Measurements from ENCODE around the gene UBAC2.

UBAC2 gene

GRCh38 chr13:99316224-99316623 lies 115.6 kb downstream of the UBAC2 start:
- no peak for DNase-seq

- DNase-seq: peak; percentile 82
Observed at GRCh38 chr13:99316657-99317256, 116.1 kb downstream of the UBAC2 start.

DNA sequence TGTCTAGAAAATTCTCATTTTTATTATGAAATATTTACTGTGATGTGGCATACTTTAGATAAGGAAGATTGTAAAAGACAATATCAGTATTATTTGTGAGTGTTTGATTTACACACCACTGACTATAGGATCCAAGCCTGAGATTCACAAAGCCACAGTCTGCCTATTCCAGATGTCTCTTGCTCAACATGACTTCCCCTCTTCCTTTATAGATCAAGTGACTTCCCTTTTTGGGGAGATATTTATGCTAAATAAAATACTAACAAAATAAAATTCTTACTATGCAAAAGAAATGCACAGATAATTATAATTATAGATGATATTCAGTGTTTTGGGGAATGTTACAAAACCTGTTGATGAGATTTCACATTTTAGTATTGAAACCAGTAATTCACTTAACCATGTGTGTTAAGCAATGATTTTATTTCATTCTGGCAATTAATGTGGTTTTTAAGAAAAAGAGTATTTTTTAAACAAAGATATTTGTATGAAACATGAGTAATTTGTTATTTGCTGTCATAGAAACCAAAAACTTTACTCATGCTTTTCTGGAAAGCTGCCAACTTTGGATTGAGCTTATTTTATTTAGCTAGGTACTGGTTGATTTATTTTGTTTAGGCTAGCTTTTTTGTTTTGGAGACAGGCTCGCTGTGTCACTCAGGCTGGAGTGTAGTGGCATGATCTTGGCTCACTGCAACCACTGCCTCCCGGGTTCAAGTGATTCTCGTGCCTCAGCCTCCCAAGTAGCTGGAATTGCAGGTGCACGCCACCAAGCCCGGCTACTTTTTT lies 120.2 kb downstream of the UBAC2 start:
- DNase-seq: no peak

DNA sequence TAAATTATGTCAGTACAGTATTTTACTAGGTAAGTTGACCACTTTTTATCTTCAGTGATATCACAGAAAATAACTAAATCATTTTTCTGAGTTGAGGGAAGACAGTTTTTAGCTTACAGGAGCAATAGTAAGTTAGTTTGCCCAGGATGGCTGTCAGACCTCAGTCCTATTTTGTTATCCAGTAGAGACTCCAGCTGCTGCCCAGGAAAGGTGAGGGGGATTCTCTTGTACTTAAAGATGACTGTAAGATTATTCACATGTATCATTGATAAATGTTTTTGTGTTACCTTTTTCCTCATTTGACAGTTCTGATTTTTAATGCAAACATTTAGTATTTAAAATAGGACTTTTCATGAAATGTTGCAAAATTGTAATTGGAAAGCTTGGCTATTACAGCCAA lies 121.1 kb downstream of the UBAC2 start:
- DNase-seq: no peak

DNA sequence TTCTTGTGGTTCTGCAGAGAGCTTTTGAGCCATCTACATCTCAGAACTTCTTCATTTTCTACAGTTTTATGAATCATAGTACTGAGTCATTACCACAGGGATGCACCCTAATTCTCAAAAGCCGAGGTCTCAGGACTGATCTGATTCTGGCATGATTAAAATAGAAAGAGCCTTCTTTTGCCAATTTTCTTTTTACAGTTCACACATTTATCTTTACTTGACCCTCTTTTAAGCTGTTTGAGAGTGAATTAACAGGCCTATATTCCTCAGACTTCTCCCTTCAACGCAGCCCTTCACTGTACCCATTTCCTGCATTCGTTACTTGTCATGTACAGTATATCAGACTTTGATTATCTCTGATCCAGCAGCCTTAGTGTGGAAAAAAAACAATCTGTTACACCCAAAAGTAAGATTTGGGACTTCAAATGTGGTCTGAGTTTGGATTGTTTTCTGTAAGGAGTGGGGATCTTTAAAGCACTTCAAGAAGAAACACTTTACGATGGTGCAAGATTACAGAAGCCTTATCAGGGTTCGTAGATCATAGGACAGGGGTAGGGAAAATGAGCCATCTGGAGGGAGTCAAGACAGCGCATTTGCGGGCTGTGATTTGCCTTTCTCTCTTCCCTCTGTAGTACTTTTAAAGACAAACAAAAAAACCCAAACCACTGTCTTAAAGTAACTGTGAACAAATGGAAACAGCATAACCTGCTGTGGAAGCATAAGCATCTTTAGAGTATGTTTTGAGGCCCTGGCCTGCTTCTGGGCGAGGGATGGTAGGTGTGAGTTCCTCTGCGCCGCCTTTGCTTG lies 121.8 kb downstream of the UBAC2 start:
- DNase-seq: no peak

DNA sequence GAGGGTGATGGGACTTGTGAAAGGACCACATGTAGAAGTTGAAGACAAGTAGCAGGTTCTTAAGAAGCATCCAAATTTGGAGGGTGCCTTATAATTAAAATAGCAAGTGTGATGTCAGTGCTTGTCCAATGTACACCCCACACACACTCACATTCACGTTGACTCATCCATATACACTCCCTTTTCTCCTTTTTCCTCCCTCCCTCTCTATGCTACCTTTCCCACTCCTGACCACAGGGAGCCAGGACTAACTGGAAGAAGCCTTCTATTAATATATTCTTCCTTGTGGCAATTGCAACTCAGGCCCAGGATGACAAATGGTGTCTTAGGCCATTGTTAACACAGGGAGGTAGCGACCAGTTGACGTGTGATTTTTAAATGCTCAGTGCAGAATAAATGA lies 122.8 kb downstream of the UBAC2 start:
- no peak for DNase-seq

DNA sequence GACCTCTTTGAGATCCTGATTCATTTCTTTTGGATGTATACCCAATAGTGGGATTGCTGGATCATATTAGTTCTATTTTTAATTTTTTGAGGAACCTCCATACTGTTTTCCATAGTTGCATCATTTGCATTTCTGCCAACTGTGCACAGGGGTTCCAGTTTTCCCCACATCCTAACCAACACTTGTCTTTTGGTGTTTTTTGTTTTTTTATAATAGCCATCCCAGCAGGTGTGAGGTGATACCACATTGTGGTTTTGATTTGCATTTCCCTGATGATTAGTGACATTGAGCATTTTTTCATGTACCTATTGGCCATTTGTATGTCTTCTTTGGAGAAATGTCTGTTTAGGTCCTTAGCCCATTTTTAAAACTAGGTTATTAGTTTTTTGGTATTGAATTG lies 125.4 kb downstream of the UBAC2 start:
- no peak for DNase-seq

- DNase-seq: no peak
Observed at GRCh38 chr13:99327126-99327525, 126.5 kb downstream of the UBAC2 start.

DNA sequence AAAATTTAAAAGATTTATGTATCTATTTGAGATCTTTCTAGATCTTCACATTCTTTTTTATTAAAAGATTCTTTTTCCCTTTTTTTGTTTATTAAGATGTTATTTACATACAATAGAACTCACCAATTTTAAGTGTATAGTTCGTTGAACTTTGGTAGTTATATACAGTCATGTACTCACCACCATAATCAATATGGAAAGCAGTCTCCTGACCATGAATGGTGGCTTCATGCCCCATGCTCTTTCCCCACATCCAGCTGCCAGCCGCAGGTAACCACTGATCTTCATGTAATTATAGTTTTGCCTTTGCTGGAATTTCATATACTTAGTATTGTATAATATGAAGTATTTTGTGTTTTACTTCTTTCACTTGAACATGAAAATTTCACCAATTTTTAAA lies 127.1 kb downstream of the UBAC2 start:
- DNase-seq: no peak

DNA sequence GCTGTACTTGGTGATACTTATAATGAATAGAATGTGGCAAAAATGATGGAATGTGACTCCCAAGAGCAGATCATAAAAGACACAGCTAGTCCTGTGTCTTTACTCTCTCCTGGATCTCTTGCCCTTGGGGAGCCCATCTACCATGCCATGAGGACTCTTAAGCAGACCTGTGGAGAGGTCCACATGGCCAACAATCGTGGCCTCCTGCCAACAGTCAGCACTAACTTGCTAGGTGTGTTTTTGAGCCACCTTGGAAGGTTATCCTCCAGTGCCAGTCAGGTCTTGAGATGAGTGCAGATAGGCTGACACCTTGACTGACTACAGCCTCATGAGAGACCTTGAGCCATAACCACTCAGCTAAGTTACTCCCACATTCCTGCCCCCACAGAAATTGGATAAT lies 128.8 kb downstream of the UBAC2 start:
- DNase-seq: no peak

DNA sequence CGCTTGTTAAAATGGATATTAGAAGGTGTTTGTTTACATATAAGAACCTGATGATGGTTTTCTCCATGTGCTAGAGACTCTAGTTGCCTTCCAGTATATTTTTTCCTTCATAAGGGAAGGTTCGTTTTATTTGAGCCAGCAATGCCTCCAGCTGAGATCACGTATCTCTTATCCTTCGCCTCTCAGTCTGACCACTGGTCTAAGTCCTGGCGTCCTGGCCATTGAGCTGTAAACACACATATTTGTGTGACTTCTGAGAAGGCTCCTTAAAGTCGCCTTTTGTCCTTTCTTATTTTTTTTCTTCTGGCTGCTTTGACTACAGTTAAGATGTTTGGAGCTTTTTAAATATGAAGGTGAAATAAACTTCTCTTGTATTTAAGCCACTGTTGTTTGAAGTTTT lies 130.3 kb downstream of the UBAC2 start:
- DNase-seq: no peak

GRCh38 chr13:99331881-99332293 lies 131.2 kb downstream of the UBAC2 start:
- DNase-seq: no peak

DNA sequence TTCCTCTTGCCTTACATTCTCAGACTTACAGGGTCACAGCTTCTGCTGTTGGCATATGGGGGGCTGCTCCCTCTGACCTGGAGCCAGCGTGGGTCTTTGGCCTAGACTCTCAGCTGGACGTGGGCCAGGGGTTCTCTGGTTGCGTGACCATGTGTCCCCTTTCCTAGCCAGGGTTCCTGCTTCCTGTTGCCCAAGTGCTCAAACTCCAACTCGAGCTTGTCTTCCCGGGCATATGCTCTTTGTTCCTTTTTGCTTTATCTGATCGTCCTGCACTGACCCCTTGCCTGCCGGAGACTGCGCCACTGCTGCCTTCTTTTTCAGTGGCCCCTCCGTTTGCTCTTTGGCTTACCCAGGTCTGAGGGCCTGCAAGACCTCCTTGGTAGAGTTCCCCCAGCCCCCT lies 131.8 kb downstream of the UBAC2 start:
- DNase-seq: no peak

- no peak for DNase-seq
Observed at GRCh38 chr13:99334221-99334620, 133.6 kb downstream of the UBAC2 start.

DNA sequence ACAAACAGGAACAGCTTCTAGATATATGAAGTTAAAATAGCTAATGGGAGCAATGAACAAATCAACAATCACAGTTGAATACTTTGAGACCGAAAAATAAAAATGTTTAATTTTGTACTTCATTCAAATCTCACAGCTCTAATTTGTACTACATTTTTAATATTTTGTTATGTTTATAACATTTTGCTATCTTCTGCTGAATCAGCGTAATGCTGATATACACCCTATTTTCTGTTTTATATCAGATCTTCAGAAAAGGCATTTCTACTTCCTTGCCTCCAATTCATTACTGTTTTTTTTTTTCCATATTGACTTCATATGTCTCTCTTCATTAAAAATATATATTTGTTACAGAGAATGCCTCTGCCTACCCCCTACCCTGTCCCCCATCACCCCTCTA lies 134.4 kb downstream of the UBAC2 start:
- no peak for DNase-seq

DNA sequence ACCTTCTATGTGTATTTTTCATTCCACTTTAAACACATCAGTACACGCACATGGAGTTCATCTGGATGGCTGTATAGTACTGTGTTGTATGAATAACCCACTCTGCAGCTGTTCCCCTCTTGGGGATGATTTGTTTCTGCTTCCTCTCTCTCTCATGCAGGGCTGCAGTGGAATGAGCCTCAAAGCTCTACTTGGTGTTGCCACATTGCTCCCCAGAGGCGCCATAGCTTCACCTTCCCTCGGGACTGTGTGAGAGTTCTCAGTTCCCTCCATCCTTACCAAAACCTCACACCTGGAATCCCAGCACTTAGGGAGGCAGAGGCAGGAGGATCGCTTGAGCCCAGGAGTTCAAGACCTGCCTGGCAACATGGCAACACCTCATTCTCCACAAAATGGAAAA lies 134.9 kb downstream of the UBAC2 start:
- no peak for DNase-seq

- no peak for DNase-seq
Observed at GRCh38 chr13:99339230-99339721, 138.6 kb downstream of the UBAC2 start.

DNA sequence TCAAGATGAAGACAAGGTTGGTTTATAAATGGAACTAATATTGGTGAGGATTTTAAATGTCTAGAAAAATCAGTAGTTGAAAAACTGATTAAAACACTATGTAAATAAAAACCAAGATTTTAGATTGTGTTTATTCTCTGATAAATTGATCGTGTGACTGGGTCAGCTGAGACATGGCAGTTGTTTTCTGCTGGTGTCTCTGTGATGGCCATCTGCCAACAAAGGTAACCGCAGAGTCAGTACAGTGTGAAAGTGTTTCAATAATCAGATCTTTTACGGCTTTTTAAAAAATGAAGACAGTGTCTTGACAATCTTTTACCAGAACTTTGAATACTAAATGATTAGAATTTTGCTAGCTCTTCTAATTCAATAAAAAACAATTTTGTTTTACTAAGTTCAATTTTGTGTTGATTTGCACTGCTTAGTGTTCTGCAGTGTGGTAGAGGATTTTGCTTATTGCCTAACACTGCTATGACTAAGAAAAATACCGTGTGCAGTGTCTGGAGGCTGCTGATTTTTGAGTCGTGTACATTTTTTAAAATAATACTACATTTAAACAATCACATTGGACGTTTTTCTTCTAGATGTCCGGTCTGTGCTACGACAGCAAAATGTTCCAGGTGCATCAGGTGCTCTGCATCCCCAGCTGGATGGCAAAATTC lies 139.2 kb downstream of the UBAC2 start:
- no peak for DNase-seq

GRCh38 chr13:99340638-99341037 lies 140.0 kb downstream of the UBAC2 start:
- DNase-seq: no peak

GRCh38 chr13:99341969-99342722 lies 141.5 kb downstream of the UBAC2 start:
- DNase-seq: no peak

DNA sequence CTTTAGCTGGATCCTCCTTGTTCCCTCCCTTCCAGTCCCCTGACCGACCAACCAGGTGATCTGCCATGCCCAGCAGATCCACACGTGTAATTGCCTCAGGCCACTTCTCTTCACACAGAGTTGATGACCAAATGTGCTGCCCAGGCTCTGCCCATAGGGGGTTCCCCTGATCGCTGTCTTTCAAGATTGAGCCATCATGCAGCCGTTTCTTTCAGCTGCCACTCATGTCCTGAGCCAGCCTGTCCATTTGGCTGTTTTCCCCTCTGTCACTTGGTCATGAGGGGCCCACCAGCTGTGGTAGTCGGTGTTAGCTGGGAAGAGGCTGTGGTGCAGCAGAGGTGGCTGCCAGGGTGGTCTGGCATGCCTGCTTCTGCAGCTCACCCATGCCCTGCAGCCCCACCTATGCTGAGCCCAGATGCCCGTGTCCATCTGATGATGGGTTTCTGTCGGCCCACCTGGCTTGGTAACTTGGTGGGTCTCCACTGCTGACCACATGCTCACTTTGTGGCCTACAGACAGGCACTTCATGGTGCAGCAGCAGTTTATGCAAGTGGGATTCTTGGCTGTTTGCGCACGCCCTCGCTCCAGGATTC lies 142.2 kb downstream of the UBAC2 start:
- DNase-seq: no peak

DNA sequence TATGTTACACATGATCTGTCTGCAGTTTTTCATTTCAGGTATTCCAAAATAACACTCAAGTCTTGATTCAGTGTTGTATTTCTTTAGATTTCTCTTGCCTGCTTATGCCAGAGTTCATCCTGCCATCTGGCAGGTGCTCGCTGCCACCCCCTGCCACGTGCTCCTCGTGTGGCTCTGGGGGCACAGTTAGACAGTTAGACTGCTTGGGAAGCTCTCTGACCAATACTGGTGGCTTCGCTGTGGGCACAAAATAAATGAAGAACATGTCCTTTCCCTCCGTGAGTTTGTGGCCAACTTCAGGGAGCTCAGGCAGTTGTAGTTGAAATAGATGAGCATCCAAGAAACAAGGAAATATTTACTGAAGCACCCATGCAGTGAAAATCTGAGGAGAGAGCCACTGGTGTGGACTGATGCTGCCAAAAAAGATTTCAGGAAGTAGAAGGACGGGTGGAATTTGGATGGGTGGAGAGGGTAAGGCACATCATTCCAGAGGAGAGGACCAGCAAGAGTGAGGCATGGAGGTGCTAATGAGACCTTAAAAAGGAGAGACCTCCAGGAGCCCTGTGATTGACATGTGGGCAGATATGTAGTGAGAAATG lies 144.1 kb downstream of the UBAC2 start:
- DNase-seq: no peak
